ENCODE measurements around the gene ACP2. TPM values are rescaled to one million over a fixed set of nuclear protein-coding genes. Genes with fewer than 3 reads are reported as not detected.

The ACP2 gene
- total and polyA plus RNA-seq, 10 of the 15 experiments (the other 5 are each of a cell fraction or from before 2014, with no cell fraction given): 0.98 to 11.7 (median 7.4) TPM

- ChIA-PET CTCF (interaction anchor here (0.6 to 3.6 kb wide), 26 partner anchors 9 to 388 kb away, joined by 3 to 88 read pairs (median 5); partner anchors contain the start of genes ACP2, ARFGAP2, DDB2 and MADD), POLR2A (interaction anchor here (1.0 to 1.5 kb wide), 2 partner anchors 9 to 10 kb away, joined by 3 to 7 read pairs; partner anchors contain the start of gene ACP2)
- no peak overlapping the region for H3K4me2 ChIP-seq (ENCODE audit: control insufficient read depth, insufficient read depth)
- TF ChIP-seq TCF12 (IDR thresholded peaks at IDR 0.05; ENCODE audit: low read depth, low read length) (no peak), PRDM15 (CRISPR knock-in tag; IDR thresholded peaks at IDR 0.05) (no peak), RAD51 (IDR thresholded peaks at IDR 0.05) (no peak), REST (IDR thresholded peaks at IDR 0.05; ENCODE audit: low read depth, low read length) (no peak), ATF3 (IDR thresholded peaks at IDR 0.05; ENCODE audit: borderline replicate concordance, extremely low read depth, low read depth, low read length) (no peak), ZNF687 (IDR thresholded peaks at IDR 0.05) (no peak), BRCA1 (IDR thresholded peaks at IDR 0.05; ENCODE audit: low read depth, low read length) (no peak), CEBPB (IDR thresholded peaks at IDR 0.05; ENCODE audit: borderline replicate concordance in 1 of 2, low read depth in 2 of 2, low read length in 2 of 2) (no peak), CBX3 (IDR thresholded peaks at IDR 0.05; ENCODE audit: borderline replicate concordance, low read depth) (no peak), SUZ12 (IDR thresholded peaks at IDR 0.05; ENCODE audit: unreplicated experiment) (no peak), ASH2L (IDR thresholded peaks at IDR 0.05; ENCODE audit: borderline replicate concordance, low read depth) (no peak)
Observed at GRCh38 chr11:47258317-47258902, 9.8 kb upstream of the ACP2 start.

More at GRCh38 chr11:47258317-47258902, 9.8 kb upstream of the ACP2 start:
- in situ Hi-C loops (cut with MboI) (no loop called here), intact Hi-C loops (cut with micrococcal nuclease; ENCODE audit: unreplicated experiment) (no loop called here)
- DNase-seq (ENCODE audit: low read depth, low spot score) (no peak), FAIRE-seq (no peak), ATAC-seq (no peak)
- H2AFZ ChIP-seq (ENCODE audit: control insufficient read depth, low read depth, low read length): no peak overlapping the region
- no TSS peak for BruUV-seq (replicated peaks)
- H3K4me3 ChIP-seq: no peak overlapping the region
- no peaks in the 10 kb centered on the region for H3K79me2 ChIP-seq (ENCODE audit: control insufficient read depth, insufficient read depth, low read length)
- no peaks in the 10 kb centered on the region for H3K36me3 ChIP-seq (ENCODE audit: control insufficient read depth in 2 of 2, insufficient read depth in 2 of 2, low read length in 1 of 2)
- SMC1A ChIA-PET (ENCODE audit: uncharacterized antibody, unreplicated experiment): interaction anchor here (0.9 to 2.8 kb wide), 11 partner anchors 10 to 196 kb away, joined by 3 to 35 read pairs (median 5); partner anchors contain the start of genes ACP2, ARFGAP2 and DDB2
- no peaks in the 10 kb centered on the region for H3K9me3 ChIP-seq (replicated peaks; ENCODE audit: control insufficient read depth, insufficient read depth, low read length)
- H3K4me1 ChIP-seq (ENCODE audit: control insufficient read depth, insufficient read depth, low read length): no peaks in the 10 kb centered on the region
- no peak overlapping the region for H3K27ac ChIP-seq (ENCODE audit: control insufficient read depth, insufficient read depth)
- 88% methylated on average over 11 of the region's 11 CpGs for WGBS (ENCODE audit: insufficient coverage, insufficient replicate concordance, low lambda C conversion rate, missing lambda C conversion rate)
- no peaks in the 10 kb centered on the region for H3K27me3 ChIP-seq (replicated peaks in 1 of 2; ENCODE audit: control insufficient read depth in 2 of 2, insufficient read depth in 2 of 2, low read length in 1 of 2)
- no peak overlapping the region for H3K9ac ChIP-seq (ENCODE audit: control insufficient read depth, insufficient read depth, low read length)
- RAD21 ChIA-PET (ENCODE audit: unreplicated experiment): interaction anchor here (0.7 to 3.2 kb wide), 7 partner anchors 10 to 154 kb away, joined by 3 to 29 read pairs (median 8); partner anchors contain the start of genes ACP2, ARFGAP2 and DDB2
- H4K20me1 ChIP-seq (ENCODE audit: control insufficient read depth, insufficient read depth): no peaks in the 10 kb centered on the region

Measured in GM12878 (cell line).